GM21529 (cell line): ENCODE data around the gene APP.

Experiments
- ATAC-seq: cut with Tn5 transposase; IDR thresholded peaks from one replicate; pipeline ENCODE4 v1.9.1; 2021; ENCODE audit not compliant: unreplicated experiment

APP gene

DNA sequence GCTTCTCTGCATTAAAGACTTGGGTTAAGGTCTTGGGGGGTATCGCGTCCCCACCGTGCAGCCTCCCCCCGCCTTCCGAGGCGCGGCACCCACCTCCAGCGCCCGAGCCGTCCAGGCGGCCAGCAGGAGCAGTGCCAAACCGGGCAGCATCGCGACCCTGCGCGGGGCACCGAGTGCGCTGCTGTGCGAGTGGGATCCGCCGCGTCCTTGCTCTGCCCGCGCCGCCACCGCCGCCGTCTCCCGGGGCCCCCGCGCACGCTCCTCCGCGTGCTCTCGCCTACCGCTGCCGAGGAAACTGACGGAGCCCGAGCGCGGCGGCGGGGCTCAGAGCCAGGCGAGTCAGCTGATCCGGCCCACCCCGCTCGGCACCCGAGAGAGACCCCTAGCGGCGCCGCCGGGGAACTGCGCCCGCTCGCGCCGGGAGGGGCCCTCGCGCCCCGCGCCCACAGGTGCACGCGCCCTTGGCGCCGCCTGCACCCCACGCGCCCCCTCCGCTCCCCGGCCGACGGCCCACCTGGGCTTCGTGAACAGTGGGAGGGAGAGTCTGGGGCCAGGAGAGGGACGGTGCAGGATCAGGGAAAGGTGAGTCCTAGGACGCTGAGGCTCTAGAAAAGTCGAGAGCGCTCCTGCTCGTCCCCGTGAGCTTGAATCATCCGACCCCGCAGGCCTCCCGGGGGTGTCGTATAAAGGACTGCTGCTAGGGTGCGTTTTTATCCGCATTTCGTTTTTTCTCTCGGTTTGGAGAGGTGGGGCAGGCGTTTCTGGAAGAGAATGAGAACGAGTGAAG is at the start of gene APP:
Gene APP, minus strand, starts transcription at position 300 of the 787 bp plus-strand sequence. Its CDS starts 150 bp downstream, at position 150.
- peak; percentile 72 for ATAC-seq

DNA sequence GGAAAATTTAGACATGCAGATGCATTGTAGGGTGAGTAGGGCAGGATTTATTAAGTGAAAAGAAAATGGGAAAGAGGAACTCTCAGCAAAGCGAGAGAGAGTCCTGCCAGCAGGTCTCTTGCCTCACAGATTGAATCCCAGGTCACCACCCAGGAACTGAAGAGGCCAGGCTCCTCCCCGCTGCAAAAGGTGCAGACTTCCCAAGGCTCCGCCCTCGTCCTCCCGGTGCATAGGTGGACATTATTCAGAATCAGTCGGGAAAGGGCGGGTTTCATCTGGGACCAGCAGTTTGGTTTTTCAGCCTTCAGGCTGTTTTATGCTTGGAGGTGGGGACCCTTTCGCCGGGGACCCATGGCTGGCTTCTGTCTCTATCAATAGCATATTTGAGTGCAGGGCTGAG is 41.6 kb upstream of the APP start:
- ATAC-seq: no peak

DNA sequence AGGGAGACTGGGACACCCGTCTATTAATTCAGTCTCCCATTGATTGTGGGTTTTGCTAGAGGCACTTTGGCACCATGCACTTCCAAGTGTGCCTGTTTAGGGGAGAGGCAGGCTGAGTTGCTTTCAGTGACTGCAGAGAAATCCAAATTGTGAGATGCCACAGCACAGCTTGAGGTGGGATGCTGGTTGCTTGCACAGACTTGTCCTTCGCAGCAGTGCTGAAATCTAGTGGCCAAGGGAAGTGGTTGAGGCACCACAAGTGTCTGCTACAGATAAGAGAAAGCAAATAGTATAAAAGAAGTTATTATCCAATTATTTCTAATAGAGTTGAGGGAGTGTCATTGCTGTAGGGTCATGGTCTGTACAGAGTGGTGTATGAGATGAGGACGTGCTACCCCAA is 40.0 kb upstream of the APP start:
- no peak for ATAC-seq

DNA sequence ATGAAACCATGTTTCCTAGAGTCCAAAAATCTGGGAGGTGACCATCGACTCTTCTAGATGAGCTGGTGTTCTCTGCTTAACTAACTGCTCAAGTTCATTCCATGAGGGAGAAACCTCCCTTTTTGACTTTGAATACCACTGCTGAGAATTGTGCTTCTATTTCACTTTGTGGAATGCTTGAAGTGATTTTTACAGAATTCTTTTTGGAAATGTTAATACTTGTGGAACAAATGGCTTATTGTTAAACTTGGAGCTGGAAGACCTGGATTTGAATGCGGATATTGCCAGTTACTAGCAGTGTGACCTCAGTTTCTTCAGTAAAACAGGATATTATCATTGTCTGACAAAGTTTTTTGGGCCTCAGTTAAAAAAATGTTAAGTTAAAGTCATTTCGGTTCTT is 36.5 kb upstream of the APP start:
- ATAC-seq: no peak

DNA sequence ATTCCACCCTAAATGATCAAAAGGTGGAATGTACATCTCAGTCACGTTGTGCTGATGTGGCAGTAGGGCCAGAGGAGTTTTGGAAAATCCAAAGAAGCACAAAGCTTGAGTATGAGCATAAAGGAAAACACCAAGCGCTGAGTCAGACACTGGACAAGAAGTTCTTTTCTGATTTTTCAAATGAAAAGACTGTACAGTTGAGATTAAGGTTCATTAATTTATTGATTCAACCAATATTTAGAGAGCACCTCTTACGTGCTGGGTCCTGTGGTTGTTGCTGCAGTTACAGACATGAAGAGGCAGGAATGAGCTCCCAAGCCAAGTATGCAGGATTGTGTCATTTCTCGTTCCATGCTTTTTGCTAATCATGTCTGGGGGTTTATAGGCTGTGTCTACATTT is 28.9 kb upstream of the APP start:
- no peak for ATAC-seq

DNA sequence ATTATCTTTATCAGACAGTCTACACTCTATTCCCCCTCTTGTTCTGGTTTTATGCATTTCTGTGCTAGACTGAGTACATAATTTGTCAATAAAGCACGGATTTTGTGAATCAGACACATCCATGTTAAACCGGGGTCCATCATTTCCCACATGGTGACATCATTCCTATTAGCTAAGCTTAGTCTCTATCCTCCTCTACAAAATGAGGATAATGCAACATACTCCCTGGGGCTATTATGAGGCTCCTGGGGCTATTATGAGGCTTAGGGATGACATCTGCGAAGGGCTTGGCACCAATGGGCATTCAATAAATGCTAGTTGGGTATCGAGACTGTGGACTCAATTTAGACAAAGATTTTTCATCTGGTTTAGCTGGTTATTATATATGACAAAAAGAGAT is 25.1 kb upstream of the APP start:
- ATAC-seq: no peak

DNA sequence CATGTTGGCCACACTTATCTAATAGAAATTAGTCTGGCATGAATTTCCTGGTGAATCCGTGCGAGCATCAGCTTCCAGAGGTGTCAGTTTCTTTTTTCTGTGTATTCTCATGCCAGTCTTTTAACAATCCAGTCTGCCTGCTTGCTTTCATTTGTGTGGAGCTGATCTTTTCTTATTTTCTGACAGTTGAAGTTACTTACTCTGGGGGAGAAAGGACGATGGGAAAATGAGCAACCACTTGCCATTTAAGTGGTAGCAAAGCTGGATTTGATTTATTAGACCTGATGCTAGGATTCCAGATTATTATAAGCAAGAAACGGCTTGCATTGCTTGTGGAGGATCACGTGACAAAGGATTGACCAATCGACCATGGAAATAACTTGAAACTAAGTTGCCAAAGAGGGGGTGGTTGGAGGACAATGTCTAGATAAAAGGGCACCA is 24.3 kb upstream of the APP start:
- no peak for ATAC-seq

DNA sequence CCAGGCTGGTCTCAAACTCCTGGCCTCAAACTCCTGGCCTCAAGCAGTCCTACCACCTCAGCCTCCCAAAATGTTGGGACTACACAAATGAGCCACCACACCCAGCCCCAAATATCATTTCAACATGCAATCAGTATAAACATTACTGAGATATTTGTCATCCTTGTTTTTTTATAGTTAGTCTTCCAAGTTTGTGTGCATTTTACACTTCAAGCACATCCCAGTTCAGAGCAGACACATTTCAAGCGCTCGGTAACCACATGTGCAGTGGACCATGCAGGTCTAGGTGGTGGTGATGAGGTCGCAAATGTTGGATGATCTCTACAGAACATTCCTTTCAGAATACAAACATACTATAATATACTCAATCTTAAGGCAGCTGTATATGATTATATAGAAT is 23.8 kb upstream of the APP start:
- ATAC-seq: no peak

DNA sequence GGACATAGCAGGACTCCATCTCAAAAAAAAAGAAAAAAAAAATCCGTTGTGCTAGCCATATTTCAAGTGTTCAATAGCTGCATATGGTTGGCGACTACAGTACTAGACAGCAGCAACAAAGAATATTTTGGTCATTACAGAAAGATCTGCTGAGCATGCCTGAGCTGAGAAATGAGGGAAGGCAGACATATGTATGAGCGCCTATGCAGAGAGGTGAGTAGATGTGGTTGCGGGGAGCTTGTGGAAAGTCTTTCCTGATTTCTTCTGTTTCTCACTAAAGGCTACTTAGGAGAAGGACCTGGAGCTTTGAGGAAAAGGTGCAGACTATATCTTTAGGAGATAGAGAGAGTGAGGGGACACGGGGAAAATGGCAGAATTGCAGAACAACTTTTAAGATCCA is 21.0 kb upstream of the APP start:
- ATAC-seq: no peak

DNA sequence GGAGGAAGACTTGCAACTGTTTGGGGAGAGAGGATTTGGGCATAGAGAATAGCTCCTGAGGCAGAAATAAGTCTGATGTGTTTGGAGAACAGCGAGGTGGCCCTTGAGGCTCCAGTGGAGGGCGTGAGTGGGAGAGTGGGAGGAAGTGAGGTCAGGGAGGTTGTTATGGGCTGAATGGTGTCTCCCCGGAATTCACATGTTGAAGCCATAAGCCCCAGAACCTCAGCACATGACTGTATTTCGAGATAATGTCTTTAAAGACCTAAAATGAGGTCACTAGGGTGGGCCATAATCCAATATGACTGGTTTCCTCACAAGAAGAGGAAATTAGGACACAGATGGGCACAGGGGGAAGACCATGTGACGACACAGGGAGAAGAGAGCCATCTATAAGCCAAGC is 17.9 kb upstream of the APP start:
- ATAC-seq: no peak

DNA sequence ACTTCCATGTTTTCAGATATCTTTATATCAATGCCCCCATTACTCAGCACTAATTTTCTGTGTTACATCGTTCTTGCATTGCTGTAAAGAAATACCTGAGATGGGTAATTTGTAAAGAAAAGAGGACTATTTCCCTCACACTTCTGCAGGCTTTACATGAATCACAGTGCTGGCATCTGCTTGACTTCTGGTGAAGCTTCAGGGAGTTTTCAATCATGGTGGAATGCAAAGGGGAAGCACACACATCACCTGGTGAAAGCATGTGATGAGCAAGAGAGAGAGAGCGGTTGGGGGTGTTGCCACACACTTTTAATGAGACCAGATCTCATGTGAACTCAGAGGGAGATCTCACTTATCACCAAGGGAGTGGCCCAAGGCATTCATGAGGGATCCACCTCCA is 14.9 kb upstream of the APP start:
- ATAC-seq: no peak

DNA sequence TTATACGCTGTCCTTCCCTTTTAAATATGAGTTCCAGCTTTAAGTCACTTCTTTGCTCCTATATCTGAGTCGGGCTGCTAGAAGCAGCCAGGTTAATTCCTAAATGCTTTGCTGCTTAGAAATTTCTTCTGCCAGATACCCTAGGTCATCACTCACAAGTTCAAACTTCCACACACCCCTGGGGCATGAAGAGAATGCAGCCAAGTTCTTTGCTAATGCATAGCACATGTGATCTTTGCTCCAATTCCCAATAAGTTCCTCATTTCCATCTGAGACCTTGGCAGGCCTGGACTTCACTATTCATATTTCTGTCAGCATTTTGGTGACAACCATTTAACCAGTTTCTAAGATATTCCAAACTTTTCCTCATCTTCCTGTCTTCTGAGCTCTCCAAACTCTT is 14.5 kb upstream of the APP start:
- no peak for ATAC-seq

DNA sequence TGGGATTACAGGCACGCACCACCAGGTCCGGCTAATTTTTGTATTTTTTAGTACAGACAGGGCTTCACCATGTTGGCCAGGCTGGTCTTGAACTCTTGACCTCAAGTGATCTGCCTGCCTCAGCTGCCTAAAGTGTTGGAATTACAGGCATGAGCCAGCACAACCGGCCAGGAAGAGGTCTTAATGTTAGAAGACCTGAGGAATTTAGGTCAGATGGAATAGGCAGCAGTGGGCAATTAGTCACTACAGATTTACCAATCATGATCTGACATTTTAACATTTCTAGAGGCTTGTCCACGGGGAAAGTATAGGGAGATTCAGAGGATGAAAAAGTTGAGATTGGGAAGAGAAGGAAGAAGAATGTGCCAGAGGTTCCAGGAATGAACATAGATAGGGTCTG is 8.9 kb upstream of the APP start:
- ATAC-seq: no peak

DNA sequence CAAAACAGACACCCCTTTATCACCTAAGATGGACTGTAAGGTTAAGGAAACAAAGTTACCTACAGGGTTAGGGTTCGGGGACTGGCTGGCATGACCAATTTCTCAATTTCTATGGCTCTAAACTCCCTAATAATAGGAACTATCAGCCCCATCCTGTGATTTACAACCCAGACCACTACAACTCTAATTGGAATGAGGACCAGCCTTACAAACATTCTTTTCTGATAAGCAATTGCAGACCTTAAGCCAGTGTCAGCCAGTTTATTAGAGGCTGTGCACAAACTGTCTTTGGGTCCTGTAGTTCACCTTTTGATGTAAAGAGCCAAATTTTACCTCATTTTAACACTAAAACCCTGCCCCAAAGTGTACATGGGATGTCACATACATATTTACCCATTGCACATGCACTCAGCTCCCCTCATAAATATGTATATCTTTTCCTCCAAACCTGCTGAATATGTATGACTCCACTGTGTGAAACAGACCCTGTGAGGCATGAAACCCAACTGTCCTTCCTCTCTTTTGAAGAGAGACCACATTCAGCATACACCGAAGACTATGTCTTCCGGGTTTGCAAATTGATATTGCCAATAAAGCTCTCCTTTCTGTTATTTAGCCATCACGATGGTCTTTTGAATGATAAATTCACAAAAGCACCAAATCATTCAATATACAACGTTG is 7.3 kb upstream of the APP start:
- ATAC-seq: peak; percentile 78

DNA sequence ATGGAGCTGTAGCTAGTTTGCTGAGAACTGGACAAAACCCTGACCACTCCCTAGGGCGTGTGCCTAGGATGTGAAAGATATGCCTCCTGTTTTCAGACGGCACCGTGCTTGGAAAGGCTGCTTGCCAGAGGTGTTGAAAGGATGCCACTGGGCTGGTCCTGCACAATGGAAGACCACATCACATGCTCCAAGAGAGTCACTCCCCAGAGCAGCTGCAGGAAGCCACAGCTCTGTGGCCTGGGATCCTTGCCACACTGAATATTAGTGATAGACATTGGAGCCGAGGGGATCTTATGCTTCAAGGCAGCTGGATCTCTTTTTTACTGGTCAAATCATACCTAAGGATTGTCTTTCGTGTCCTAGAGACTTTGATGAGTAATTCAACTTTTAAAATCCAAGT is 6.6 kb upstream of the APP start:
- ATAC-seq: no peak

DNA sequence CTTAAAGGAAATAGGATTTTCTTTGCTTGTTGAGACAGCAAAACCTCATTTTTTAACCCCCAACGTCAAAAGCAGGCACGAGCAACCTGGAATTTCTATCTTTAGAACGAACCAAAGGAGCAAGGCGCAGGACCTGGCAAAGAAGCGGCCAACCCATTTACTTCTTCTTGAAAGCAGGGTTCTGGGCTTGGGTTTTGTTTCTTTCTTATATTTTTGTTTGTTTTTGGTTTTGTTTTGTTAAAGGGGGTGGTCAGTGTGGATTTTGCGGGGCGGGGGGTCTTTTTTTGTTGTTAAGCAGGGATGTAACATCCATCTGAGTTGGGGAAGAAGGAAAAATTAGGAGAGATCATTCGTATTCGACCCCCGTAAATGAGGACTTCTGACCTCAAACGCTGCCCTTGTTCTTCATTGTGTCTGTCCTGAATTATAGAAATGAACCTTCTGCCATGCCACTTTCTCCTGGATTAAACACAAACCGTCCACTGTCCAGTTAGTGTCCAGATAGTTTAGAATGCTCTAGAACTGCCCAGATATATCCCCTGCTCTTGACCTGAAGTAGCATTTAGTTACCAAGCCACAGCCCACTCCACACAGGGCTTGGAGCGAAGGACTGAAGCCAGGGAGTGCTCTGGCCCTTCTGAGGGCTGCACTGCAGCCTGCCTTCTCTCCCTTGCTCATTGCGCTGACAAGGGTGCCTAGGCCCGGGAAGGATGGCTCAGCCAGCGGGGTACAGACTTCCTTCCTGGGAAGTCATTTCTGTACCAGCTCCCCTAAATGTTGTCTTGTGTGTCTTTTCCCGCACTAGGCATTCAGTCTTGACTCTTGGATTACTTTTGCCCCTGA is 909 bp upstream of the APP start:
- no peak for ATAC-seq

DNA sequence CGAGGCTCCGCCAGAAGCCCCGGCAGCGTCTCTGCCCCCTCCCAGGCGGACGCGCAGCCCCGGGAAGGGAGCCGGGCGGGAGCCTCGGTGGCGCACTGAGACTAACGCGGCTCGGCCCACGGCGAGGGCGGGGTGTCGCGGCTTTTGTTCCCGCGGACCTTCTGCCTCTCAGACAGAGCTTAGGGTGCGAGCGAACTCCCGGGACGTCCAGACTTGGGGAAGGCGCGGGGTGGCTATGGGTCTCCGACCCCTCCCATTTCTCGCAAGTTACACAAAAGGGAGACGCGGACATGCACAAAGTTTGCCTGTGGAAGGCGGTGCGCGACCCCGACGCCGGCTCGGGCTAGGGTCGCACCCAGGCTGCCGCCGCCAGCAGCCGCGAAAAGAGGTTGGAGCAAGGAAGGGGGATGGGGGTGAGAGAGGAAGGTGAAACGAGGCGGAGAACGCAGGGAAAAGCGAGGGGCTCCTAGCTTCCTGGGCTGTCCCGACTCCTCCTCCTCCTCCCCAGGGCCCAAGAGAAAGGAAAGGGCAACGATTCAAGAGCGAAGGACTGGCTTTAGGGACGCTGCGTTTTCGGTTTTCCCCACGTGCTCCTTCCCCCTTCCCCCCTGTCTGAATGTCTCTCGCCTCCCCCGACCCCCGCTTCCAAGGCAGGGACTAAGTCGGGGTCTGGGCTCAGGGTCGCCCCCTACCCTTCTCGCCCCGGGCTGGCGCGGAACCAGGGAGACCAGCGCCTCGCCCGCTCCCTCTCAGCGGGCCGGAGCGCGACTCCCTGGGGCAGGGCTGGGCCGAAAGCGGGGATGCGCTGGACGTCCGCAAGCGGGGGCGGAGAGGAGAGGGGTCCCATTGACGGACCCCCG is 729 bp downstream of the APP start:
- ATAC-seq: peak; percentile 35

DNA sequence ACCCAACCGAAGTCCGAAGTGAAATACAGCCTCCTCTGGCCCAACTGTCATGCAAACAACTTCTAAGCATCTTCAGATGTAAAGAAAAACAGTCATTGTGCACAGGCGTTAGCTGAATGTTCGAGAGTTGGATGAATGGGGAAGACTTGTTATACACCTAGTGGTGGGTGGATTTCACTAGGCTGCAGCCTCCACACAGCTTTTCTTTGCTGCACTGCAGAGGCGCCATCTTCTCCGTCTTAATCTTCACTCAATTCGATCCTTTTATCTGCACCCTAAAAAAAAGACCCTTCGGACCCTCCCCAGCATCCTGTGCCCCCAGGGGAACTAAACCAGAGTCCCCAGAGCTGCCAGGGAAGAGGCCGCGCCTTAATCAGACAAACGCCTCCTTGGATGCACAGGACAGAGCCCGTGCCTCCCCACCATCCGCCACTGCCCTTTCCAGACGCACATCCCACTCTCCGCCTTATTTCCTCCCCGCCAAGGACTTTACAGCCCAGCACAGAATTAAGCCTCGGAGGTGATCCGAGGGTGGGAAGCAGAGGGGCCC is 1.4 kb downstream of the APP start:
- peak; percentile 58 for ATAC-seq

DNA sequence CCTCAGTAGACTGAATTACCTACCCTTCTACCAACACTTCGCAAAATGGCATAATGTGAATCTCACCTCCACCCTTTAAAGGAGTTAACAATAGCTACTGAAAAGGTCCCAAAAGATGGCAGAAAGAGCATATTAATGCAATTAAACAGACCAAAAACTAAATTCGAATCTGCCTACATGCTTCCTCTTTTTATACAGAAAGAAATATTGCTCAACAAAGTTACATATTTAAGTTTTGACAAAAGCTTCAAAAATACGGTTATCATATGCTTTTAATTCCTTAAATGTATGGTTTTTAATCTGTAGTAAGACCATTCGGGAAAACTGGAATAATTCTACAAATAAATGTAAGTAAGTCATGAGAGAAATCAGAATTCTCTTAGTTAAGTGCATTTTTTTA is 2.2 kb downstream of the APP start:
- no peak for ATAC-seq

DNA sequence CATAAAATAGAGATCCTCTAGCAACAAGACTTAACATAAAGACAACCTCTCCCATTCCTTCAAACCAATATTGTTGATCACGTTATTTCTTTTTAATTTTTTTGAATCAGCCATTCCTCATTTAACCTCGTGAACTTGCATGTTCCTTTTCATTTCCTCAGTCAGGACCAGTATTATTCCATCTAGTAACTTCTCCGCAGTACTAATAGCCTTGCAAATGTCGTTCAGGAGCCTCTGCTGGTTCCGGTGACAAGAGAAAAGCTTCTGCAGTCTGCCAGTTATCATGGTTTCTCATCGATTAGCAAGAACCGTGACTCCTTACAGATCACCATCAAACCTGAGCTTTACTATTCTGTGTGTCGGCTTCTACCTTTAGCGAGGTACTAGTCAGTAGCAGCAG is 3.0 kb downstream of the APP start:
- ATAC-seq: no peak

DNA sequence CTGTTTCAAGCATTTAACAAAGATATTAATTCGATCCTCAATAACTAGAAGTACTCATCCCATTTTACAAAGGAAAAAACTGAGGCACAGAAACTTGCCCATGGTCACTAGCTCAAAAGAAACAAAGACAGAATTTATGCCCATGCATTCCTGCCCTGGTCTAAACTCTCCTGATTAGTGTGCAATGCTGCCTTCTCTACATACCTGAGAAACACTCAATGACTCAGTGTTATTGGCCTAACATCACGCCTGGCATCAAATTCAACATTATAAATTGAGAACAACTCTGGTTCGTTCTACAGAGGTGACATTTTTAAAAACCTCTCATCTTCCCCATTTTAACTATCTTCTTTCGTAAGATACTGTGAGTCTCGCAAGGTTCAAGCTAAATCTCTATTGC is 5.2 kb downstream of the APP start:
- no peak for ATAC-seq
